CD4-positive, alpha-beta T cell treated with Interleukin-17A for 4 hours (primary cell): ENCODE measurements around the gene RPL11.
"Not testable (repeated sequence)": the region's sequence is repeated elsewhere in the genome, so short reads cannot be mapped to it uniquely, and the experiment has no call there.

Experiments used
- DNase-seq: peaks from one replicate; pipeline ENCODE4 v3.0.0-alpha.2; 2020; ENCODE audit warnings: mixed read lengths

The RPL11 gene

DNA sequence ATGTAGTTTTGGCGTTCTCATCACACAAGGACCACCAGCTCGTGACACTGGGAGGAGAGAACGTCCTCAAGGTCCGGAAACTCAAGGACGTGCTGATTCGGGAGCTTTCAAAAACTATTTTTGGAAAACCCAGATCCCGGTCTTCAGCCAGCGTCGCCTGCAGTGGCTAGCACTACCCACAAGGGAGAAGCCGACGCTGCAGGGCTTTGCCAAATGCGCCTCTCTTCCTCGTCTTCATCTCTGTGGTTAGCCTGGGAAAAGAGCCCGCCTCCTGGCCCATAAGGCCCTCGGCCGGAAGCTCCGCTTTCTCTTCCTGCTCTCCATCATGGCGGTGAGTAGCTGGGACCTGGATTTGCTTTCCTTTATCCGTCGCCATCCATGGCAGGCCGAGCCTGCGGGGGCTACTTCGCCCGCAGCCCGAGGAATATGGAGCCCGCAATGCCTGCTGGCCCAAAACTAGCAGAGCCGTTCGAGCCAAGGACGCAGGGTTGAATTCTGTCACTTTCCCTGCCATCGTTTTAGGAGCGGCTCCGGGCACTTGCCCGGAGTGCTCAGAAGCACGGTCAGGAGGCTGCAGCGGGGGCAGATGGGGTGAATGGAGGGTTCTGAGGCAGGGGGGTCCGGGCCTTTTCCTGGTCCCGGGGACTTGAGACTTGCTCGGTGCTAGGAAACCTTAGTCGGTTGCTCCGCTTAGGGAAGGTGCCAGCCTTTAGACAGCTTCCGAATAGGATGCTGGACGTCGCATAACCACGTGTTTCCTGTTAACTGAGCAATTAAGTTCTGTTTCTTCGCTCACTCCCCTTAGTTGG lies at the start of gene RPL11:
TSS of gene RPL11 (plus strand) at position 308 of the 809 bp plus-strand sequence. CDS start at position 326, 18 bp downstream.
- peak; percentile 89 for DNase-seq

DNA sequence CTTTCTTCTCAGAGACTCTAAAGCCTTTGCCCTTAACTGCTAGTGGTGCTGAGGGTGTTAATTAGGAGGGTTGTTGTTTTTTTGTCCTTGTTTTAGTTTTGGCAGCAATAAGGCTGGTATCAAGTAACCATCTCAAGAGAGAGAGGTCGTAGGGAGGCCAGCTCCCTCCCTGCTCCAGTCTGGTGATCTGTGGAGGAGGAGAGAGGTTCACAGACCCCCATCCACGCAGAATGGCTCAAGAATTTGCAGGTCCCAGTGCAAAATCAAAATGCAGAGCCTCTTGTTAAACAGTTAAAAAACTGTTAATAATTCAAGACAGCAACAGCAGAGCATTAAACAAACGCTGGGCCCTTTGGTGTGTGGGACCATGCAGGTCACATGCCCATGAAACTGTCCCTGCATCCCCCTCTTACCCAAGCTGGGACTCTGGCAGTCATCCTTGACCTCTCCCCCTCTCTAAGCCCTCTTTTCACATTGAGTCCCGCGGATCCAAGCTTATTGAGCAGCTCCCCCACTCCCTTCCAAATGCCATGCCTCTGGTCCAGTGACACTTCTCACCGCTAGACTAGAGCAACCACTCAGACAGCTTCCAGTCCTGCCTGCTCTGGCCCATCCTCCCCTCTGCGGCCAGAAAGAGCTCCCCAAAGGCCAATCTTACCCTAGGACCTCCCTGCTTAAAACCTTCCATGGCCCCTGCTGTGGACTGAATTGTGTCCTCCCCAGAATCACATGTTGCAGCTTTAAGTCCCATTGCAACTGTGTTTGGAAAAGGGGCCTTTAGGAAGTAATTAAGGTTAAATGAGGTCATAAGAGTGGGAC lies 47.7 kb upstream of the RPL11 start:
- no peak for DNase-seq

DNA sequence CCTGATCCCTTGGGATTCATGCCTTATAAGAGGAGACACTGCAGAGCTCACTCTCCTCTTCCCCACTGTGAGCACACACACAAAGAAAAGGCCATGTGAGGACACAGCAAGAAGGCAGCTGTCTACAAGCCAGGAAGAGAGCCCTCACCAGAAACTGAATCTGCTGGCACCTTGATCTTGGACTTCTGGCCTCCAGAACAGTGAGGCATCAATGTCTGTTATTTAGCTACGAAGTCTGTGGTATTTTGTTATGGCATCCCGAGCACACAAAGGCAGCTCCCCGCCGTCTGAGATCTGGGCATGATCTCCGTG lies 47.1 kb upstream of the RPL11 start:
- DNase-seq, result no peak

DNA sequence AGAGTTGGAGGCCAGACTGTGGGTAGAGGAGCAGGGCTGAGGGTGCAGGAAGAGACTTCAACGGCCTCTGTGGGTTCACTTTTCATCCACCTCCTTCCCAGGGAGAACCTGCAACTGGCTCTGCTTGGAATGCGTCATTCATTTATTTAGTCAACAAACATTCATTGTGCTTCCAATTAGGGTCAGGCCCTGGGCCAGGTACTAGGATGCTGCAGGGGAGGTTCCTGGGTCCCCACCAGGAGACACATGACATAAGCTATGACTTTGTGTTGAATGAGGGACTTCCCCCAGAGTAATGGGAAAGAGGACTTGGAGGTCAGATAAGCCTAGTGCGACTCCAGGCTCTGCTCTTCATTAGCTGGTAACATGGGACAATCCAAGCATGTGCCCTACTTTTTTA lies 46.3 kb upstream of the RPL11 start:
- DNase-seq, result no peak

DNA sequence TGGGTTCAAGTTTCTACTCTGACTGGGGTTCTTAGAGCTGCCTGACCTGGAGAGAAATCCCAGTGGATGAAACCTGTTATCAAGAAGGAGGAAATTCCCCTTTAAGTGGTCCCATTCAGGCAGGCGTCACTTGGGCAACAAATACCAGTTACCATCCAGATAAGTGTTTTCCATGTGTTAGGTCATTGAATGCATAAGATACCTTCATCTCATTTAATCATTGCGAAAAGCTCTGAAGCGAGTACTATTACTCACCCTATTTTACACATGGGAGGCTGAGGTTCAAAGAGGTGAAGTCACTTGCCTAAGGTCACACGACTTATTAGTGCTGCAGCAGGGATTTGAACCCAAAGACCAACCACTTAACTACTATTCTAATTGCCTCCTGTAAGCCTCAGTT lies 45.5 kb upstream of the RPL11 start:
- no peak for DNase-seq

DNA sequence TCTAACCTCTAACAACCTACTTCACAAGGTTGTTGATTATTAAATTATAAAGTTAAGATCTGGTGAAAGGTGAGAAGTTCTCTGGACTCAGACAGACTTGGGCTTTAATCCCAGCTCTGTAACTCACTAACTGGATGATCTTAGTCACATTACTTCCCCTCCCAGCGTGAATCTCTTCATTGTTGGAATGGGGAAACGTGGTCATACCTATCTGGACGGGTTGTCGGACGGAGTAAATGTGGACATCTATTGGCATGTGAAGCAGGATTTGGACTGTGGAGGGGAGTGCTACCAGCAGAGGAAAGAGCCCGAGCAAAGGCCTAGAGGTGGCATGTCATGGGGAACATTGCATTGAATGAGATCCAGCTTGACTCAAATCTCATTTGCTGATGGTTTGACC lies 45.1 kb upstream of the RPL11 start:
- no peak for DNase-seq

DNA sequence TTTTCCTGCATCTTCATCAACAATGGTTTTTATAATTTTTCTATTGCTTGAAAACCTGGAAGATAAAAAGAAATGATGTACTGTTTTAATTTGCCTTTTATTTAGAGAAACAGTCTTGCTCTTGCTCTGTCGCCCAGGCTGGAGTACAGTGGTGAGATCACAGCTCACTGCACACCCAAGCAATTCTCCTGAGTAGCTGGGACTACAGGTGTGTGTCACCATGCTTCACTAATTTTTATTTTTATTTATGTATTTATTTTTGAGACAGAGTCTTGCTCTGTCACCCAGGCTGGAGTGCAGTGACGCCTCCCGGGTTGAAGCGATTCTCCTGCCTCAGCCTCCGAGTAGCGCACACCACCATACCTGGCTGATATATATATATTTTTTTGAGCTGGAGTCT lies 43.0 kb upstream of the RPL11 start:
- no peak for DNase-seq

DNA sequence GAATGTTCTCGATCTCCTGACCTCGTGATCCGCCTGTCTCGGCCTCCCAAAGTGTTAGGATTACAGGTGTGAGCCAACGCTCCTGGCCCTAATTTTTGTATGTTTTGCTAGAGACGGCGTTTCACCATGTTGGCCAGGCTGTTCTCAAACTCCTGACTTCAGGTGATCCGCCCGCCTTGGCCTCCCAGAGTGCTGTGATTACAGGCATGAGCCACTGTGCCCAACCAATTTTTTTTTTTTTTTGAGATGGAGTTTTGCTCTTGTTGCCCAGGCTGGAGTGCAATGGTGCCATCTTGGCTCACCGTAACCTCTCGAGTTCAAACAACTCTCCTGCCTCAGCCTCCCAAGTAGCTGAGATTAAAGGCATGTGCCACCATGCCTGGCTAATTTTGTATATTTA lies 42.4 kb upstream of the RPL11 start:
- not testable (repeated sequence) for DNase-seq

DNA sequence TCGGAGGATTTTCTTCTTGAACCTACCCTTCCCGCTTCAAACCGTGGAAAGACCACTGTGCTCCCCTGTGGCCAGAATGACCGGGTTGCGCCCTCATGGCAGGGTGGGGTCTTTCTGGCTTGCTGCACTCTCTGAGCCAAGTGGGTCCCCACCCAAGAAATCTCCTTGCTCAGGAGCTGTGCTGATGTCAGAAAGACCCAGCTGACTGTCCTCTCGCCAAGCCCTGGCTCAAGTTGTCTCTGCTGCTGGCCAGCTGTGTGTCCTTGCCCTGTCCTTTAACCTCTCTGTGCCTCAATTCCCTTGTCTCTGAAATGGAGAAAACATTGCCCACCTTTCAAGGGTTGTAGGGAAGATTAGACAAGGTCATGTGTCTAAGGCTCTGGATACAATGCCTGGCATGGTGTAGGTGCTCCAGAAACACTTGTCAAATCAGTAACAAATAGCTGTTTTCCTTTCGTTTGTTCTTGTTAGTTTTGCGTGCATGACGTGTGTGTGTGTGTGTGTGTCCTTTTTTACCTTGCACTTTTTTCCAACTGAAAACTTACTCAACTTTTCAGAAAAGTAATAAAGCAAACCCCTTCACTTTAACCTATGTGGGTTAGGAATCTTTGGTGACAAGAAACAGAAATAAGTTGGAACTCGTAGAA lies 41.1 kb upstream of the RPL11 start:
- DNase-seq, result no peak

DNA sequence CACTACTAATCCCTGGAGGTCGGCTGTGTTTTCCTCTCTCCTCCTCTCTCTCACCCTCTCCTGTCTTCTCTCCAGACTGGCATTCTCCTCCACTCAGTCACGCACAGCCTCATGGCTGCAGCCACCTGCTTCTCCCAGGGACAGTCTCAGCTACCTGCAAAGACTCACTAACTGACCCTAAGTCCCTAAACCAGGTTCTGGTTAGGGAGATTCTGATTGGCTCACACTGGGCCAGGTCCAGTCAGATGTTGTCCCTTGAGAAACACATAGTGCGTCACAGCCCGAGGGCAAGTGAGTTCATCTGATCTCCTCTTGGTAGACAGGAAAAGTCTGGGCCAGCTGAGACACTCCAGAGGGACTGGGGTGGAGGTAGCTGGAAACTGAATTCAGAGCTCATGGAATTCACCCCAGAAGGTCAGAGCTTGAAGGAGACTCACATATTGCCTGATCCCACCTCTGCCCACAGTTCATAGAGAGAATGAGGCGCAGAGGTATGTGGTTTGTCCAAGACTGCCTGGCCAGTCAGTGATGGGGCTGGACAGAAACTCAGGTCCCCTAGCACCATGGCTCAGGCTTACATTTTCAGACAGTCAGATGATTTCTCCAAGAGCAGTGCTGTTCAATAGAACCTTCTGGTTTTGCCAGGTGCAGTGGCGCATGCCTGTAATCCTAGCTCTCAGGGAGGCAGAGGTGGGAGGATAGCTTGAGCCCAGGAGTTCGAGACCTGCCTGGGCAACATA lies 40.4 kb upstream of the RPL11 start:
- DNase-seq, result no peak

DNA sequence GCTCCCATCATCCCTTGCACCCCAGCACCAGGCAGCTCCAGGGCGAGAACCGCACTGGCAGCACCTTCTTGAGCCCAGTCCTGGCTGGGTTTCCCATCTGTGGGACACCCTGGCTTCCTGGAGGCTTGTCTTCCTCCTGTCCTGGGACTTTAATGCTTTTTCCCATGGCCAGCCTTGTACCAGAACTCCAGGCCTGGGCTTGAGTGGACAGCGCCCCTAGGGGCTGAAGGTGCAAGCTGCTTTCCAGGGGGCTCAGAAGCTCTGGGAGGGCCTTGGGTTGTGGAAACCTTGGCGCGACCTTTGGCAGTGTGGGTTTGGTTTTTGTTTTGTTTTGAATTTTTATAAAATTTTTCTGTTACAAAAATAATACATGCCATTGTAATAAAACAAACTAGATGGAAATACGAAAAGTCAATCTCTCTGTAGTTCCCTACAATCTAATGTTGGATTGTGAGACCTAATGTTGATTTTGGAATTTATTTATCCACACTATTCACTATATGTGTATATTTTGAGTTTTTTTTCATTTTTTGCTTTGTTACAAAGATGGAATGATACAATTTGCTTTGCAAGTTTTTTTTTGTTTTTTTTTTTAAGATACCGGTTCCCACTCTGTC lies 33.8 kb upstream of the RPL11 start:
- DNase-seq, result peak; percentile 42

DNA sequence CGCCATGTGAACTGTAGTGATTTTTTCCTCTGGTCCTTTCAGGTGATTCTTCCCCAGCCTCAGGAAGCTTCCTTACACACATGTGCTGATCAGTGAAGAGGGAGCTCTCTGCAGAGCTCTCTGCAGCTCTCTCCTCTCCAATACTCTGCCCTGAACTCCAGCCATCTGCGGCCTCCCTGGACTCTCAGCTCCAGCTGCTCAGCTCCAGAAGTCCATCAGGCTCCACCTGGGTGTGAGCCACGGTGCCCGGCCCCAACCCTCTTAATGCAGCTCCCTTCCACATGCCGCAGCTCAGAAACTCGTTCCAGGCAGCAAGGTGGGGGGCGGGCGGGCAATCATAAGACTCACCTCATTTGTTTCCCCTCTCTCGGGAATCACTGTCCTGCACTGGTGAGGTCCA lies 30.9 kb upstream of the RPL11 start:
- no peak for DNase-seq

DNA sequence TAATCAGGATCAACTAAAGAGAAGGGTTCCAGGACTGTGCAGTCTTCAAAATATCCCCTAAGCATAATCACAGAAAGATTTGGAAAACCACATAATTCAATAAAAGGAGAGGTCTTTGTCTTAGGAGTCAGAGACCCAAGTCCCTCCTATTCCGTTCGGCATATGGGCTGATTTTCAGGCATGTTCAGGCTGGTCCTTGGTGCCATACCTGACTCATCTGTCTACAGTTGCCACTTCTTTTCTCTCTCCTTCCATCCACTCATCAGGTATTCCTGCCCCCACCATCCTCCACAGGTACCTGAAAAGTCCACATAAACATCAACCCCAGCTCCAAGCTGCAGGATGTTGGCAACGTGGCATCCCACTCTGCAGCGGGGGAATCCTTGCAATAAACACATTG lies 29.7 kb upstream of the RPL11 start:
- no peak for DNase-seq

DNA sequence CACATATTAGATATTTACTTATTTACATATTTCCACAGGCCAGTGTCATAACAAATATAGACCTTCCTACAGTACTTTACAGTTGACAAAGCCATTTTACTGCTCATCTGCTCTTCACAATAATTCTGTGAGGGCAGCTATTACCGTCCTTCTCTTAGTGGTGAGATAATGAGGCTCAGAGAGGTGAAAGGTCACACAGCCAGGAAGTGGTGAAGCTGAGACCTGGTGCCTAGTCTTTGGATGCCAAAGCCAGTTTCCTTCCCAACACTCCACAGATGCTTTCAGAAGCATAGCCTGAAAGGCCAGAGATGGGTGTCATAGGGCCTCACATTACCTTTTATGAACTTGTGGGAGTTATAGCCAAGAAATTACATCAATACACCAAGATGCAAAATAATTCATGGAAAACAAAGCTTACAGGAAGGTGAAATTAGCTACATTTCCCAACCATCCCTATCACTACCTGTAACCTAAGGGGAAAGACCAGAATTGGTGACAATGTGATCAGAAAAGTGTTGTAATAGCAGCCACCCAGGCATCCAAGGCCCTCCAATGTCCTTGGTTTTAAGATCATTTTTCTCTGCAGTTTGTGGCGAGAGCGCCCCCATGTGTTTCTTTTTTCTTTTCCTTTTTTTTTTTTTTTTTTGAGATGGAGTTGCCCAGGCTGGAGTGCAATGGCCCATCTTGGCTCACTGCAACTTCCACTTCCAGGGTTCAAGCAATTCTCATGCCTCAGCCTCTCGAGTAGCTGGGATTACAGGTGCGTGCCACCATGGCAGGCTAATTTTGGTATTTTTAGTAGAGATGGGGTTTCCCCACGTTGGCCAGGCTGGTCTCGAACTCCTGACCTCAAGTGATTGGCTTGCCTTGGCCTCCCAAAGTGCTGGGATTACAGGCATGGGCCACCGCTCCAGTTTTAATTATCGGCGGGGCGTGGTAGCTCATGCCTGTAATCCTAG lies 26.5 kb upstream of the RPL11 start:
- DNase-seq, result peak; percentile 24

DNA sequence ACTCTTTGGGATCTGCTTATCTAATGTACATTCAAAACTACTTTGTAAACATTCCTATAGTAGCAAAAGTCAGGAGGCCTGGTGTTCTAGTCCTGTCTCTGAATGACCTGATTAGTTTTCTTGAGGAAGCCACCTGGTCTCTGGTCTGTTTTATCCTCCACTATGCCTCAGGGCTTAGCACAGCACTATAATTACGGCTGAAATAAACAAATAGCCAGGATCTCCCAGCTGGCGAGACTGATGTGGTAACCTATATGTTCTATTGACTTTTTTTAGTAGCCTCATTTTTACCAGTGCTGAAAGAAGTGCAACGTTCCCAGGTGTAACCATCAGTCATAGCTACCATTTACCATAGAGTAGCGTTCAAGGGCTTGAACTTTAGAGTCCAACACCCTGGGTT lies 24.2 kb upstream of the RPL11 start:
- no peak for DNase-seq

DNA sequence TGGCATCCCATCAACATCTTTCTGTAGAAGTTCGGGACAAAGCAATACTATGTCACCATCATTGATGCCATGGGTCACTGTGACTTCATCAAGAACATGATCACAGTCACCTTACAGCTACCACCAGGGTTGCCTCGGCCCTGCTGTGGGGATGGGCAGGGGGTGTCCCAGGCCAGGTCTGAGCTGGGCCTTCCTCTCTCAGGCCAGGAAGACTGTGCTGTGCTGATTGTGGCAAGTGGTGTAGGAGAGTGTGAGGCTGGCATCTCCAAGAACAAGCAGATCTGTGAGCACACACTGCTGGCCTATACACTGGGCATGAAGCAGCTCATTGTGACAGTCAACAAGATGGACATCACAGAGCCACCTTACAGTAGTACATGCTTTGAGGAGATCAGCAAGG lies 20.9 kb upstream of the RPL11 start:
- no peak for DNase-seq

DNA sequence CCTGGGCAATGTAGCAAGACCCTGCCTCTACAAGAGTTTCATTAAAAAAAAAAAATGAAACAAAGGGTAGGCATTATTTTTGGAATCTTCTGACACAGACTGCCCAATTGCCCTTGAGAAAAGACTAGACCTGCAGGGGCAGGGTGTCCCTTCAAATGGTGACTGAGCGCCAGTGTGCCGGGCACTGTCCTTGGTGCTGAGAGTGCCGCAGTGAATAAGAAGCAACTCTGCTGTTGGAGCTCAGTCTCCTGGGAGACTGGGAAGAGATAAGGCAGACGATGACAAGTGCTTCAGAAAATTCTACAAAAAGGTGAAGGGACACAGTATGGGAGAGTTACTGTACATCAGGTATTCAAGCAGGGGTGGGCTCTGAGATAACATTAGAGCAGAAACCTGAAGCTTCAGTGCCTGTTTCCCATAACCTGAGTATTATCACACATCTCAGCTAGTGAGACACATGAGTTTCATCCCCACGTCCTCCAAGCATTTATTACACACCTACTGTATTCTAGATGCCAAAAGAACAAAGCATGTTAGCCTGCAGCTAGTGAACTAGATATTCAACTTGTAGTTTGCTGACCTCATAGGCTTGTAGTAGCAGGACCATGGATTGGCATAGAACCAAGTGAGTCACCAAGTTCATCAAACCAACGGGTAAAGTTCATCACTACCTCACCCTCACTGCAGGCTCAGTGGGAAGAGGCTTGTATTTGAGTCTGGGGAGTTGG lies 18.4 kb upstream of the RPL11 start:
- no peak for DNase-seq

DNA sequence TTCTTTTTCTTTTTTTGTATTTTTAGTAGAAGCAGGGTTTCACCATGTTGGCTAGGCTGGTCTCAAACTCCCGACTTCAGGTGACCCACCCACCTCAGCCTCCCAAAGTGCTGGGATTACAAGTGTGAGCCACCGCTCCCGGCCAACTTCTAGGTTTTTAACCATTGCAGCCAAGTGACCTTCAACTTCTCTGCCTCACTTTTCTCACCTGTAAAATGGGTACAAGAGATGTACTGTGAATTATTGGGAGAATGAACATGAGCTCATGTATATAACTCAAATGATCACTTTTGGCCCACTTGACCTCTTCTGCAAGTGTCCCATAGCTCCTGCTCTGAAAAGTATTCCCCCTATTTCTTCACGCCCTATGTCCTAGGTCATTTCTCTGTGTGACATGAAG lies 11.8 kb upstream of the RPL11 start:
- no peak for DNase-seq

DNA sequence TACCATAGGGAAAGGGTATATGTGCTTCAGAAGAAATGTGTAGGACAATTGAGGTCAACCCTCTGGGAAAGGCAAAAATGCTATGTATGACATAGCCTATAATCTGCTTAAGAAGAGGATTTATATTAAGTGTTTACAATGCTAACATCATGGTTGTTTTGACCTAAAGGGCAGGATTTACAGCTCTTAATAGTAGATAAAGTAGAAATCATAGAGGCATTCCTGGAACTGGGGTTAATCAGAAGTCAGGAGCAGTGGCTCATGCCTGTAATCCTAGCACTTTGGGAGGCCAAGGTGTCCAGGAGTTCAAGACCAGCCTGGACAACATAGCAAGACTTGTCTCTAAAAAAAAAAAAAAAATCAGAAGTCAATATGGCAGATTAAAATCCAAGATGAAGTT lies 8.7 kb upstream of the RPL11 start:
- DNase-seq, result no peak

DNA sequence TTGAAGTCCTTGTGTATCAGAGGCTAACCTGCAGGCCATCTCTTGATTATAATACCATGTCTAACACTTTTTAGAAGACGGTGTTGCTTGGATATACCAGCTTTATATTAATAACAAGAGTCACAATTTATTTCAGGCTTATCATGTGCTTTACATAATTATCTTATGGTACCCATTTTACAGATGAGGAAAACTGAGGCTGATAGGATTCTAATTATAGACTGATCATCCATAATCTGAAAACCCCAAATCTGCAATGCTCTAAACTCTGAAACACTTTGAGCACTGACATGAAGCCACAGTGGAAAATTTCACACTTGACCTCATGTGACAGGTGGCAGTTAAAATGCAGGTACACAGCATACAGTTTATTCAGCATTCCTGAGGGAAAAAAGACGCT lies 7.2 kb upstream of the RPL11 start:
- no peak for DNase-seq

DNA sequence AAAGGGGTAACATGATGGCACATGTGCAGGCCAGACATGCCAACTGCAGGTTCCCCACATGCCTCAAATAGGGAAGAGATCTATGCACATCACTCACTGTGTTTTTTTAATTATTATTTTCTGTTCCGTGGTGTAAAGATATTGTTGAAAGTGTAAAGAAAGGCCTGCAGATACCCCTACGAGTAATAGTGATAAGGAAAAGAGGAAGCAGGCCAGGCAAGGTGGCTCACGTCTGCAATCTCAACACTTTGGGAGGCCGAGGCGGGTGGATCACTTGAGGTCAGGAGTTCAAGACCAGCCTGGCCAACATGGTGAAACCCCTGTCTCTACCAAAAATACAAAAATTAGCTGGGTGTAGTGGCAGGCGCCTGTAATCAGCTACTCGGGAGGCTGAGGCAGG lies 6.4 kb upstream of the RPL11 start:
- DNase-seq, result not testable (repeated sequence)
